RCC 7860 (cell line): ENCODE measurements around the gene G3BP2.
"Not testable (repeated sequence)": the region's sequence is repeated elsewhere in the genome, so short reads cannot be mapped to it uniquely, and the experiment has no call there.

ENCODE experiments used
- DNase-seq: peaks from one replicate; pipeline ENCODE4 v3.0.0-alpha.2; 2015; ENCODE audit warnings: low spot score
- FAIRE-seq: peaks from 2 replicates; lab custom pipeline; 2012; peaks lifted over from hg19 to GRCh38; lab: Jason Lieb, UNC

G3BP2 gene

DNA sequence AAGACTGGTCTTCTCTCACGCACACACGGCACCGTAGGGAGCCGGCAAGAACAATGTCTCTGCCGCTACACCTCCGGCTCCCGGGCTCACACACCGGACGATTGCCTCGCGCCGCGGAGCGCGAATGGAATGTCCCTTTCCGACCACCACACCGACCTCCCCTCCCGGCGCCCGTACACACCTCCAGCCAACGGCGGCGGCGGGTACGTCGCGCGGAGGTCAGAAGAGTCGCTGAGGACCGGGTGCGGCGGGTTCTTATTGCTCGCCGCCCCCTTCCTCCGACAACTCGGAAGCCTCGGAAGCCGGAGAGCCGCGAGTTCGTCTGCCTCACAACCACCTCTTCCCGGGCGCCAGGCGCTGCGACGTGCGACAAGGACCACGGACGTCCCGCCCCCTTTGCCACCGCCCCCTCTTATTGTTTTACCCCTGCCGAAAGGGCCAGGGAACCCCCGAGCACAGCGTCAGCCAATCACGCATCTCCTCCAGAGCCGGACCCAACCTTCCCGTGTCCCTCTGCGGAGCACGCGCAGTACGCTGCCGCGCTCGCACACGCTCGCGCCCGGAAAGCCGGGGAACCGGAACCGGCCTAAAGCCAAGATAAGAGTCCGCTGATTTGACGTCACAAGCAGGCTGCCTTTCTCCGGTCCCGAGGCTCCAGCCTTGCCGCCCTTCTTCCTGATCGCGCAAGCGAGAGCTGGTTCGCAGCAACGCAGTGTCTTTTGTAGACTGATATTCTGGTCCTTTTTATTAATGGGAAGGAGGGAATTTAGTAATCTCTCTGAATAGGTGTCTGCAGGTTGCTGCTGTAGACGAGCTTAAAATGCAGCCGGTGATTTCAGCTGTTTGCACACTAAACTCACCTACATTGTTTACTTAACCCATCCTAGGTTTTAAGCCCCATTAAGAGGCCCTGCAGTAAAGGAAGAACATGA is at the start of gene G3BP2:
Gene G3BP2 (minus strand): TSS at position 385 of the 932 bp plus-strand sequence. CDS start 11,386 bp downstream, outside the sequence.
- DNase-seq (peak; percentile 93), FAIRE-seq (peak; percentile 84)

- FAIRE-seq (no peak), DNase-seq (no peak)
These were observed 49.2 kb upstream of the G3BP2 start for GRCh38 chr4:75722417-75722816.

DNA sequence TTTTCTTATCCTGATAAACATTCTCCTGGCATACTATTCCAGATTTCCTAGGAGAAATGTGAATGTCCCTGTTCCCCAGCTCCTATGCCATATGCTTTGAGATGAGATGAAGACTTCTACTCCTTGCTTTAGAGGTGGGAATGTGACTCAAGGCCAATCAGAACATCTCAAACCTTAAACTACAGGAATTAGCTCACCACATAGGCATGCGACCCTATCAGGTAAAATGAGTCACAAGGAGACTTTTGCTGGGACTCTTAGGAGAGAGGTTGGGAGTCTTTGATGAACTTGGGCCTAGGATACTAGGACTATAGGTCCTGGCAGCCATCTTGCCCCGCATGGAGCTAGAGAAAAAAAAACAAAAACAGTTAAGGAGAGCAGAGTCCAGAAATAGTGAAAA is 45.3 kb upstream of the G3BP2 start:
- DNase-seq, result peak; percentile 54
- FAIRE-seq, result no peak

DNA sequence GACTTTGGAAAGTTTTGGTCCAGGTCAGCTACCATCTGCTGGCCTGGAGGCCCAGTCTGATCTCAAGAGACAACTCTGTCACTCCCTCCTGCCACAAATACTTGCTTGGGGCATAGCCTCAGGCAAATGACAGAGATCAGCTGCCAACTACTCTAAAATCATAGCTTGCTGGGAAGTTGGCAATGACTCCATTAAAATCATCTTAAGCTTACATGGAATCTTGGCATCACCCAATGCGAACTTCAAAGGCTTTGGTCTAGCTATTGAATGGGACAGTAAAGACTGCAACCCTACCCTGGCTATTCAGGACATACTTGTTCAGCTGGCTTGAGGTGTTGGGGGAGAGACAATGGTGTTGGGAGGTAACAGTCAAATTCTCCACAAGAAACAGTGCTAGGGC is 44.2 kb upstream of the G3BP2 start:
- DNase-seq (no peak), FAIRE-seq (no peak)

DNA sequence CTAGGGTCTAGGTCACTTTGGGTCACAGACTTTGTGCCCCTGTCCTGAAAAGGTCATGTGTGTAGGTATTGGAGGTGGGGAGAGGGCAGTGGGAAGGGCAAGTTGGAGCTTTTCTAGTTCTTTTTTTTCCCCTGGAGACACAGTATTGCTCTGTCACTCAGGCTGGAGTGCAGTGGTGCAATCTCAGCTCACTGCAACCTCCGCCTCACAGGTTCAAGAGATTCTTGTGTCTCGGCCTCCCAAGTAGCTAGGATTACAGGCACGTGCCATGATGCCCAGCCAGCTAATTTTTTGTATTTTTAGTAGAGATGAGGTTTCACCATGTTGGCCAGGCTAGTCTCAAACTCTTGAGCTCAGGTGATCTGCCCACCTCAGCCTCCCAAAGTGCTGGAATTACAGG is 42.8 kb upstream of the G3BP2 start:
- not testable (repeated sequence) for FAIRE-seq, DNase-seq

GRCh38 chr4:75715105-75715799 is 42.0 kb upstream of the G3BP2 start:
- DNase-seq (no peak), FAIRE-seq (no peak)

DNA sequence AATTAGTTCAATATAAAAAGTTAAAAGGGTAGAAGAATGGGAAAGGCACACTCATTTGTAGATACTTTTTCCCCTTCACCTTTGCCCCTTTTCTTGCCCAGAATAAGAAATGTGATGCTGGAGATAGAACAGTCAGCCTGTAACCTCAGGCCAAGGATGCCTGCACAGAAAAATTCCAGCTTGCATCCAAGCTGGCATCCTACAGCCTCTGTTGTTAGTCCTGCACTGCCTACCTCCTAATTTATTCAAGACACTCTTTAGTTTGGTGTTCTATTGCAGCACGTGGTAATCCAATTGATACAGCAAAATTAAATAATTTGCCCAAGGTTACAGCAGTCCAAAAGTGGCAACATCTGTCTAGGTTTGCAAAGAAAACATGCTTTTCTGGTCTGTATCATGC is 41.5 kb upstream of the G3BP2 start:
- DNase-seq, result no peak
- FAIRE-seq, result no peak

DNA sequence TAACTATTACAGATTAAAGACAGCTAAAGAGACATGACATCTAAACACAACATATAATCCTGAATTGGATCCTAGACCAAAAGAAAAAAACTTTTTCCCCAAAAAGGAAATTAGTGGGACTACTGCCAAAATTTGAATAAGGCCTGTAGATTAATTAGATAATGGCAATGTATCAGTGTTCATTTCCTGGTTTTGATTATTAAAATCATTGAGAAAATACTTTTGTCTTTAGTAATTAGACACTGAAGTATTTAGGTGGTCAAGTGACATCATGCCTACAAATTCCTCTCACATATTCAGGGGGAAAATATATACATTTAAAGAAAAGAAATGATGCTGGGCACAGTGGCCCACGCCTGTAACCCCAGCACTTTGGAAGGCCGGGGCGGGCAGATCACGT is 40.8 kb upstream of the G3BP2 start:
- FAIRE-seq, result no peak
- DNase-seq, result no peak

- FAIRE-seq (no peak), DNase-seq (no peak)
These were observed 37.0 kb upstream of the G3BP2 start for GRCh38 chr4:75710246-75710645.

GRCh38 chr4:75708218-75708691 is 35.0 kb upstream of the G3BP2 start:
- DNase-seq (no peak), FAIRE-seq (no peak)

DNA sequence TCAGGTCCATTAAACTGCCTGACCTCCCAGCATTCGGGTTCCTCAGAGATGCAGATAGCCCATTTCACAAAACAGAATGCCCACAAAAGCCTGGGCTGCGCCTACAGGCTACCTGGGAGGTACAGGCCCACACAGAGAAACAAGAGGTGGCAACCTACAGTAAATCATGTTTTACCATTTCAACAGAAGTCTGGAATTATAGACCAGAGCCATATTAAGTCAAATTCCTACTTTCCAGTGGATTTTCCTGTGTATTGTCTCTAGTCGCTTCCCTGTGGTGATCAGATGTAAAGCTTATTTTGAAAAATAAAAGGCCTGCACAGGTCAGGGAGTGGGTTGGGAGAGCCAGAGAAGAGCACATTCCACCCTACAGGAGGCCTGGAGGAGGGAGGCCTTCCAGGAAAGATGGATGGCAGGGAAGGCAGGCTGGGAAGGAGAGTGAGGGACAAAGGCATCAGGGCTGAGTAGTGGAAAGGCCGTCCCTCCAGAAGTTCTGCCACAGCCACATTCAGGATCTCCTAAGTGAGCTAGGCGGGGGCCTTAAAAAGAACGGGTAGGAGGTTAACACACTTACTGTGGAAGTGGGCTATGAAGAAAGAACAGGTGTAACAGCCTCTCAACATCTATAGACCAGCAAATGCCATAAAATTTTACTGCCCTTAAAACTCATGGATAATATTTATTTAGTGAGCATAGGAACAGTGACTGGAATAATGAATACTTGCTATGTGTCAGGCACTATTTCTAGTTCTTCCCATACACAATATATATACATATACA is 32.2 kb upstream of the G3BP2 start:
- DNase-seq (no peak), FAIRE-seq (no peak)

GRCh38 chr4:75702919-75703411 is 29.8 kb upstream of the G3BP2 start:
- DNase-seq (no peak), FAIRE-seq (no peak)

- FAIRE-seq (no peak), DNase-seq (no peak)
These were observed 26.1 kb upstream of the G3BP2 start for GRCh38 chr4:75699299-75699698.

DNA sequence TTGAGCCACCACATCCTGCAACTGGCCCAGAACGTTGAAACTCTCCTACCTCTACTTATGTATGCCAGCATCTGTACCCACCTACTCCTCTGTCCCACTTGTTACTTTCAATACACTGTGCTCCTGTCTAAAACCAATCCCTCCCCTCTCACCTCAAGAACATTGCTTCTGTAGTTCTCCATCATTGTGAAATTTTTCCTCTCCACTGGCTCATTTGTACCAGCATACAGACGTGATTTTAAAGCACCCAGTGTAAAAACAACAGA is 25.7 kb upstream of the G3BP2 start:
- DNase-seq (no peak), FAIRE-seq (no peak)

- no peak for FAIRE-seq
- DNase-seq, result no peak
These were observed 25.2 kb upstream of the G3BP2 start for GRCh38 chr4:75698162-75698962.

DNA sequence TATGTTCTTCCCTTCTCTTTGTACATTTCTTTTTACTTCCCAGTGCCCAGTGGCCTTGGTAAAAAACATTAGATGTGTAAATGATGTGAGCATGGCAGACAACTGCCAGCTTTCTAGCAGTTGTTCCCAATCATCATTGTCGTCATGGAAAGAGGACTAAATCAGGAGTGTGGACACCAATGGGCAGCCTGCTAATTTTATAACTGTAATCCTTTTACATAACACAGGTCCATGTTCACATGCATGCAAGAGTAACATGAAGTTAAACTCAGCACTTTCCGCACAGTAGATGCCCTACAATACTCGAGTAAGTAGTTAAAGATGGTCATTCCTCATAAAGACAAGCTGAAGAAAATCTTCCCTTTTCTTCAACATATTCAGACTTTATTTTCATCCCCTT is 23.4 kb upstream of the G3BP2 start:
- no peak for DNase-seq
- FAIRE-seq, result no peak

- no peak for DNase-seq
- no peak for FAIRE-seq
These were observed 22.9 kb upstream of the G3BP2 start for GRCh38 chr4:75696071-75696470.

DNA sequence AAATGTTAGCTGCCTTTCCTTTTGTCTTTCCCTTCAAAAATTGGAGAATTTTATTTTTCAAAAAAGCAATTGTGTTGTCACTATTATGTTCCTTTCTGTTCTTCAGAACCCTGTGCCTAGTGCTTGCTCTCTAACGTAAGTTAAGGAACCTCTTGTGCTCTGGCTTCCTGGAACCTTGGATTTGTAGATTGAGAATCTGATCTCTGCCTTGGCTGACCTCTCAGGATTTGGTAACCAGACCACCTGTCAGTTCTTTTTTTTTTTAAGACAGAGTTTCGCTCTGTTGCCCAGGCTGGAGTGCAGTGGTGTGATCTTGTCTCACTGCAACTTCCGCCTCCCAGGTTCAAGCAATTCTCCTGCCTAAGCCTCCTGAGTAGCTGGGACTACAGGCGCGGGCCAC is 18.9 kb upstream of the G3BP2 start:
- not testable (repeated sequence) for FAIRE-seq, DNase-seq

DNA sequence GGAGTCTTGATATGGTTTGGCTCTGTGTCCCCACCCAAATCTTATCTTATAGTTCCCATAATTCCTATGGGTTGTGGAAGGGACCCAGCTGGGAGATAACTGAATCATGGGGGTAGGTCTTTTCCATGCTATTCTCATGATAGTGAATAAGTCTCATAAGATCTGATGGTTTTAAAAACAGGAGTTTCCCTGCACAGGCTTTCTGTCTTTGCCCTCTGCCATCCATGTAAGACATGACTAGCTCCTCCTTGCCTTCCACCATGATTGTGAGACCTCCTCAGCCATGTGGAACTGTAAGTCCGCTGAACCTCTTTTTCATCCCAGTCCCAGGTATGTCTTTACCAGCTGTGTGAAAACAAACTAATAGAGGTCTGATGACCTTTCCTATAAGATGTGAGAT is 13.9 kb upstream of the G3BP2 start:
- not testable (repeated sequence) for FAIRE-seq, DNase-seq

- FAIRE-seq, result no peak
- no peak for DNase-seq
These were observed 13.1 kb upstream of the G3BP2 start for GRCh38 chr4:75686346-75686745.
